Smooth muscle cell (in vitro differentiated cells): Measurements from ENCODE around the gene POLD1. TPM values are rescaled to one million over a fixed set of nuclear protein-coding genes. Genes with fewer than 3 reads are reported as not detected.

ENCODE experiments used
- DNase-seq: peaks from one replicate; lab custom pipeline; 2025; ENCODE audit not compliant: unreplicated experiment; lab: John Stamatoyannopoulos, UW
- H2AFZ ChIP-seq: fragments of 200-600 bp; sonication (generic); 2 replicates; pipeline ENCODE4 v1.6.0; 2016; ENCODE audit warnings: antibody characterized with exemption, low read depth, mild to moderate bottlenecking
- H3F3A ChIP-seq: fragments of 200-600 bp; sonication (generic); 2 replicates; pipeline ENCODE4 v1.6.0; 2017; ENCODE audit warnings: antibody characterized with exemption, low read depth
- H3K27ac ChIP-seq: fragments of 200-600 bp; sonication (generic); 2 replicates; pipeline ENCODE4 v1.5.1; 2016; ENCODE audit warnings: low read depth, mild to moderate bottlenecking
- H3K27me3 ChIP-seq: fragments of 200-600 bp; sonication (generic); 2 replicates; pipeline ENCODE4 v1.6.1; 2016; ENCODE audit warnings: low read depth, mild to moderate bottlenecking
- H3K36me3 ChIP-seq: fragments of 200-600 bp; sonication (generic); 2 replicates; pipeline ENCODE4 v1.5.1; 2016; ENCODE audit warnings: low read depth
- H3K4me1 ChIP-seq: fragments of 200-600 bp; sonication (generic); 2 replicates; pipeline ENCODE4 v1.5.1; 2016; ENCODE audit warnings: low read depth
- H3K4me2 ChIP-seq: fragments of 200-600 bp; sonication (generic); 2 replicates; pipeline ENCODE4 v1.6.0; 2016; ENCODE audit warnings: mild to moderate bottlenecking
- H3K4me3 ChIP-seq: fragments of 200-600 bp; sonication (generic); 2 replicates; pipeline ENCODE4 v1.5.1; 2016; ENCODE audit warnings: mild to moderate bottlenecking
- H3K79me2 ChIP-seq: fragments of 200-600 bp; sonication (generic); 2 replicates; pipeline ENCODE4 v1.6.0; 2016; ENCODE audit warnings: low read depth, mild to moderate bottlenecking
- H3K9ac ChIP-seq: fragments of 200-600 bp; sonication (generic); 2 replicates; pipeline ENCODE4 v1.6.0; 2016; ENCODE audit warnings: low read depth
- H3K9me3 ChIP-seq: fragments of 200-600 bp; sonication (generic); replicated peaks from 2 replicates; pipeline ENCODE4 v1.5.1; 2016; ENCODE audit warnings: low read depth
- H4K20me1 ChIP-seq: fragments of 200-600 bp; sonication (generic); 2 replicates; pipeline ENCODE4 v1.6.0; 2016; ENCODE audit warnings: low read depth
- CTCF ChIP-seq: fragments of 200-600 bp; sonication (generic); IDR thresholded peaks from 2 replicates; pipeline ENCODE4 v1.5.1; 2017; ENCODE audit warnings: borderline replicate concordance, mild to moderate bottlenecking, antibody characterized with exemption; ENCODE audit not compliant: insufficient read depth, poor library complexity, severe bottlenecking
- WGBS: methylation state at CpG from one replicate; pipeline ENCODE4 v1.1.7; 2016; ENCODE audit warnings: low lambda C conversion rate; 5-methylcytosine and 5-hydroxymethylcytosine counted together
- polyA plus RNA-seq: library from polyadenylated mRNA; unstranded; fragments of >200 nt; fragmentation: Nextera tagmentation; extraction: Ambion mirVana; gene quantifications from 2 replicates; pipeline ENCODE4 v1.2.1, GENCODE V29; 2016
- total RNA-seq: library from RNA; depleted of rRNA; stranded (reverse); fragments of >200 nt; gene quantifications from 2 replicates; pipeline ENCODE4 v1.2.3, GENCODE V29; 2014

The POLD1 gene
- total and polyA plus RNA-seq, 2 experiments from 2014 or later: 14.9 to 37.6 TPM

GRCh38 chr19:50419022-50419579 is 35.0 kb downstream of the POLD1 start:
- Histone ChIP-seq H3K4me3 (no peak overlapping the region), H4K20me1 (no peaks in the 10 kb centered on the region), H3K4me2 (no peak overlapping the region), H3K27ac (no peak overlapping the region), H3K4me1 (peaks cover 7% of the 10 kb centered on the region), H3K9me3 (no peaks in the 10 kb centered on the region), H2AFZ (no peak overlapping the region), H3K27me3 (peaks cover 28% of the 10 kb centered on the region), H3K79me2 (no peaks in the 10 kb centered on the region), H3F3A (no peaks in the 10 kb centered on the region), H3K36me3 (no peaks in the 10 kb centered on the region), H3K9ac (no peak overlapping the region)
- TF ChIP-seq CTCF: no peak
- 15% methylated on average over 12 of the region's 14 CpGs for WGBS
- DNase-seq: no peak

DNA sequence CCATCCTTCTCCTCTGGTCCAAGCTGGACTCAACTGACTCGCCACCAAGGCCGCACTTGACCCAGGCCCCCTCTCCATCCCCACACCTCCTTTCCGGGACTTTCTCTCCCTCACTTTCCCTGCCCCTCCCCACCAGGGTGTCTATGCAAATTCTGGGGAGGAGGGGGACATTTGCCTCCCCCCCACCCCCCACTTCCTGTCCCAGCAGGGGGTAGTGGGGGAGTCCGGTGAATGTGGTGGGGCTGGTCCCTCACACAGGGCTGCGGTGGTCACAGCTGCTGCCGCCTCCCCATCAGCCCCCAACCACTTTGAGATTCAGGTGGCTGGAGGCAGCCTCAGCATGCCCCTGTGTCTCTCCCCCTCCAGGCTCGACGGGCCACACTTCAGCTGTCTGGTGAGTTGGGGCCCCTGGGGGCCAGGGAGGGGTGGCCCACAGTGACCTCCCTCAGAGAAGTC is 35.5 kb downstream of the POLD1 start:
- Histone ChIP-seq H3K27me3 (peaks cover 28% of the 10 kb centered on the region), H2AFZ (no peak overlapping the region), H3K36me3 (no peaks in the 10 kb centered on the region), H3F3A (no peaks in the 10 kb centered on the region), H3K79me2 (no peaks in the 10 kb centered on the region), H3K27ac (no peak overlapping the region), H3K4me1 (peaks cover 7% of the 10 kb centered on the region), H3K4me2 (no peak overlapping the region), H4K20me1 (no peaks in the 10 kb centered on the region), H3K9me3 (no peaks in the 10 kb centered on the region), H3K9ac (no peak overlapping the region), H3K4me3 (no peak overlapping the region)
- TF ChIP-seq CTCF: no peak
- 19% methylated on average over 4 of the region's 8 CpGs for WGBS
- DNase-seq: no peak

DNA sequence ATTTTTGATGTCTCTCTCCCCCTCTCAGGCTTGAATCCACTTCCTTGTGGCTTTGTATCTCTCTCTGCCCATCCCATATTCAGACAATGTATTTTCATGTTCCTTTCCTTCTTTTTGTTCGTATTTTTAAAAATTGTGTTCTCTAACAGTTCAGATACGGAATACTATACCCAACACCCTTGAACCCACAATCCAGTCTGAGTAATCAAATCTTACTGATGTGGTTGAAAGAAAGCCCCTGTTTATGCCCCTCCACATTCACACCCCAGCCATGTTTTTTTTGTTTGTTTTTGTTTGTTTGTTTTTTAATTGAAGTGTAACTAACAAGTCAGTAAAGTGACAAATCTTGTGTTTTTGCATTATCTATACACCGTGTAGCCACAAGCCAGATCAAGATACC is 36.0 kb downstream of the POLD1 start:
- WGBS: 65% methylated on average over 3 of the region's 3 CpGs
- Histone ChIP-seq H3F3A (no peaks in the 10 kb centered on the region), H3K79me2 (no peaks in the 10 kb centered on the region), H3K4me1 (peaks cover 7% of the 10 kb centered on the region), H3K27me3 (peaks cover 28% of the 10 kb centered on the region), H3K4me2 (no peak overlapping the region), H3K4me3 (no peak overlapping the region), H3K27ac (no peak overlapping the region), H3K9me3 (no peaks in the 10 kb centered on the region), H3K9ac (no peak overlapping the region), H3K36me3 (no peaks in the 10 kb centered on the region), H4K20me1 (no peaks in the 10 kb centered on the region), H2AFZ (no peak overlapping the region)
- DNase-seq: no peak
- no peak for TF ChIP-seq CTCF

- no peaks in the 10 kb centered on the region for H3K9me3 ChIP-seq
- H3K27ac ChIP-seq: no peak overlapping the region
- no peak overlapping the region for H3K9ac ChIP-seq
- no peak overlapping the region for H2AFZ ChIP-seq
- peaks cover 28% of the 10 kb centered on the region for H3K27me3 ChIP-seq
- H3K4me3 ChIP-seq: no peak overlapping the region
- DNase-seq: no peak
- H3K36me3 ChIP-seq: no peaks in the 10 kb centered on the region
- H4K20me1 ChIP-seq: no peaks in the 10 kb centered on the region
- peaks cover 7% of the 10 kb centered on the region for H3K4me1 ChIP-seq
- 61% methylated on average over 3 of the region's 3 CpGs for WGBS
- H3K4me2 ChIP-seq: no peak overlapping the region
- no peaks in the 10 kb centered on the region for H3K79me2 ChIP-seq
- no peak for TF ChIP-seq CTCF
- H3F3A ChIP-seq: no peaks in the 10 kb centered on the region
Measured at GRCh38 chr19:50420808-50421207, 36.7 kb downstream of the POLD1 start.
